T-cell (primary cell): ENCODE data around the gene DCUN1D3. TPM values are rescaled to one million over a fixed set of nuclear protein-coding genes. Genes with fewer than 3 reads are reported as not detected.

ENCODE experiments used
- ATAC-seq, 4 experiments: fragments of 200-7000 bp in 3 of 4; fragments of 150-1000 bp in 1 of 4; cut with Tn5 transposase; replicated peaks in 1 of 4; 1 replicate in 3 of 4; 2 replicates in 1 of 4; pipeline ENCODE4 v1.10.0; 2021; ENCODE audit warnings: moderate library complexity in 3 of 4, mild to moderate bottlenecking in 2 of 4, moderate number of reproducible peaks in 1 of 4
- CTCF ChIA-PET, 2 donors: fragments of 300-600 bp; sonication (Branson Sonifier 250); formaldehyde crosslinking; loops; one replicate each; lab custom pipeline; 2022; ENCODE audit warnings: antibody characterized with exemption in 2 of 2; lab: Charles Lee
- POLR2A ChIA-PET, 2 donors: fragments of 300-600 bp; sonication (Branson Sonifier 250); formaldehyde crosslinking; loops; one replicate each; lab custom pipeline; 2022; ENCODE audit warnings: antibody characterized with exemption in 2 of 2; lab: Charles Lee
- DNase-seq, 35 experiments: peaks; one replicate each; pipeline versions ENCODE4 v3.0.0 to v3.0.0-alpha.2; 2013 to 2023
- H3K27ac ChIP-seq: one replicate; pipeline ENCODE4 v1.5.1; 2013; ENCODE audit warnings: low read length
- H3K27me3 ChIP-seq, 2 experiments: replicated peaks in 1 of 2; 1 replicate in 1 of 2; 2 replicates in 1 of 2; pipeline versions ENCODE4 v1.6.1 to v1.7.0; 2013; ENCODE audit warnings: low read length in 1 of 2, mixed read lengths in 1 of 2; ENCODE audit not compliant: control insufficient read depth in 2 of 2, insufficient read depth in 2 of 2; ENCODE audit errors: extremely low read depth in 1 of 2
- H3K36me3 ChIP-seq, 2 donors: 1 replicate in 1 of 2; 2 replicates in 1 of 2; pipeline versions ENCODE4 v1.6.1 to v1.7.0; 2013; ENCODE audit warnings: low read length in 1 of 2; ENCODE audit not compliant: control insufficient read depth in 2 of 2, insufficient read depth in 1 of 2; ENCODE audit errors: extremely low read depth in 1 of 2
- H3K4me1 ChIP-seq, 2 experiments: 1 replicate in 1 of 2; 2 replicates in 1 of 2; pipeline versions ENCODE4 v1.6.1 to v1.7.0; 2013; ENCODE audit warnings: low read length in 2 of 2, mixed read lengths in 1 of 2; ENCODE audit not compliant: insufficient read depth in 2 of 2, control insufficient read depth in 1 of 2; ENCODE audit errors: extremely low read depth in 1 of 2
- H3K4me3 ChIP-seq, 2 donors: 1 replicate in 1 of 2; 2 replicates in 1 of 2; pipeline versions ENCODE4 v1.5.1 to v1.7.0; 2013; ENCODE audit warnings: mild to moderate bottlenecking in 2 of 2, low read length in 1 of 2, moderate library complexity in 1 of 2; ENCODE audit not compliant: control insufficient read depth in 1 of 2; ENCODE audit errors: extremely low read depth in 1 of 2
- H3K9me3 ChIP-seq: 2 replicates; pipeline ENCODE4 v1.7.0; 2013
- H3K27ac Mint-ChIP-seq, 2 donors: one replicate each; pipeline ENCODE4 v1.8.0; 2020 to 2021; ENCODE audit warnings: mild to moderate bottlenecking in 2 of 2, mixed read lengths in 2 of 2
- H3K27me3 Mint-ChIP-seq, 2 donors: one replicate each; pipeline ENCODE4 v1.8.0; 2021 to 2022; ENCODE audit warnings: mixed read lengths in 2 of 2
- H3K36me3 Mint-ChIP-seq: one replicate; pipeline ENCODE4 v1.8.0; 2021; ENCODE audit warnings: mixed read lengths
- H3K4me1 Mint-ChIP-seq, 3 donors: one replicate each; pipeline ENCODE4 v1.8.0; 2020 to 2022; ENCODE audit warnings: mixed read lengths in 3 of 3, mild to moderate bottlenecking in 1 of 3
- H3K4me3 Mint-ChIP-seq, 3 donors: one replicate each; pipeline ENCODE4 v1.8.0; 2020 to 2022; ENCODE audit warnings: mild to moderate bottlenecking in 3 of 3, mixed read lengths in 3 of 3, moderate library complexity in 3 of 3
- H3K9me3 Mint-ChIP-seq, 3 donors: one replicate each; pipeline ENCODE4 v1.8.0; 2020 to 2022; ENCODE audit warnings: mixed read lengths in 3 of 3
- WGBS: methylation state at CpG from one replicate; pipeline ENCODE4 v1.1.5; 2013; ENCODE audit warnings: missing lambda C conversion rate; ENCODE audit not compliant: insufficient coverage; 5-methylcytosine and 5-hydroxymethylcytosine counted together
- total RNA-seq, 35 experiments: library from RNA in 6 of 35; stranded (reverse) in 6 of 35; fragments of 120-200 nt in 1 of 35; gene quantifications; one replicate each; pipeline versions ENCODE4 v1.2.1 to v1.2.4 and lab custom pipeline; 2013 to 2026

DCUN1D3 gene
- total RNA-seq, 5 donors from 2014 or later (not counting 1 experiment from before 2014, with no cell fraction given), result 3.3 to 7.5 (median 5.7) TPM

GRCh38 chr16:20857281-20857680, 42.9 kb downstream of the DCUN1D3 start:
- no peaks in the 10 kb centered on the region for H3K9me3 ChIP-seq
- no peaks in the 10 kb centered on the region for H3K27me3 Mint-ChIP-seq
- no peaks in the 10 kb centered on the region for H3K4me1 Mint-ChIP-seq
- peaks cover 39% of the 10 kb centered on the region for H3K36me3 Mint-ChIP-seq
- ATAC-seq (no peak), DNase-seq (no peak)
- H3K4me3 ChIP-seq, result no peak overlapping the region
- WGBS, result 86% methylated on average over 1 of the region's 2 CpGs
- no peaks in the 10 kb centered on the region for H3K27me3 ChIP-seq
- peaks cover 5 to 20% of the 10 kb centered on the region in 2 donors for H3K36me3 ChIP-seq
- H3K4me1 ChIP-seq, result no peaks in the 10 kb centered on the region
- ChIA-PET CTCF (no interaction called here), POLR2A (no interaction called here)
- no peak overlapping the region for H3K27ac ChIP-seq
- no peak overlapping the region for H3K4me3 Mint-ChIP-seq
- no peak overlapping the region for H3K27ac Mint-ChIP-seq
- no peaks in the 10 kb centered on the region for H3K9me3 Mint-ChIP-seq

GRCh38 chr16:20854963-20855362, 45.2 kb downstream of the DCUN1D3 start:
- ATAC-seq (no peak), DNase-seq (no peak)
- Mint-ChIP-seq H3K27ac (no peak overlapping the region), H3K27me3 (no peaks in the 10 kb centered on the region), H3K4me1 (peaks cover 0 to 5% (median 3%) of the 10 kb centered on the region in 3 donors), H3K36me3 (peaks cover 21% of the 10 kb centered on the region), H3K4me3 (no peak overlapping the region), H3K9me3 (no peaks in the 10 kb centered on the region)
- POLR2A ChIA-PET, result no interaction called here
- Histone ChIP-seq H3K9me3 (no peaks in the 10 kb centered on the region), H3K36me3 (peaks cover 5 to 10% of the 10 kb centered on the region in 2 donors), H3K4me1 (no peaks in the 10 kb centered on the region), H3K4me3 (no peak overlapping the region), H3K27me3 (no peaks in the 10 kb centered on the region), H3K27ac (no peak overlapping the region)
- WGBS, result 100% methylated on average over 1 of the region's 2 CpGs
- CTCF ChIA-PET, result interaction anchor here in 1 of 2 donors (0.6 kb wide), 1 partner anchor 1323 kb away, joined by 3 read pairs; no protein-coding TSS in a partner anchor

- peaks cover 0 to 6% (median 4%) of the 10 kb centered on the region in 3 donors for H3K4me1 Mint-ChIP-seq
- 83% methylated on average over 1 of the region's 3 CpGs for WGBS
- Histone ChIP-seq H3K27me3 (no peaks in the 10 kb centered on the region), H3K36me3 (peaks cover 0 to 3% of the 10 kb centered on the region in 2 donors), H3K9me3 (no peaks in the 10 kb centered on the region), H3K4me3 (no peak overlapping the region), H3K4me1 (no peaks in the 10 kb centered on the region), H3K27ac (no peak overlapping the region)
- no peak overlapping the region for H3K4me3 Mint-ChIP-seq
- ATAC-seq (no peak), DNase-seq (no peak)
- no peak overlapping the region for H3K27ac Mint-ChIP-seq
- no peaks in the 10 kb centered on the region for H3K9me3 Mint-ChIP-seq
- POLR2A ChIA-PET, result interaction anchor here in 1 of 2 donors (0.6 kb wide), 1 partner anchor 234 kb away, joined by 4 read pairs; no protein-coding TSS in a partner anchor
- peaks cover 14% of the 10 kb centered on the region for H3K36me3 Mint-ChIP-seq
- no peaks in the 10 kb centered on the region for H3K27me3 Mint-ChIP-seq
- CTCF ChIA-PET, result interaction anchor here (0.6 to 1.2 kb wide), 4 partner anchors 21 to 1324 kb away, joined by 3 read pairs; partner anchors contain the start of genes DCUN1D3 (in 1 of the 2) and LYRM1 (in 1 of the 2)
These were observed 46.1 kb downstream of the DCUN1D3 start for GRCh38 chr16:20853981-20854620.

- ATAC-seq, result no peak
These were observed 47.0 kb downstream of the DCUN1D3 start for GRCh38 chr16:20853143-20853542.

GRCh38 chr16:20851601-20852000, 48.6 kb downstream of the DCUN1D3 start:
- Histone ChIP-seq H3K9me3 (no peaks in the 10 kb centered on the region), H3K4me1 (no peaks in the 10 kb centered on the region), H3K27ac (no peak overlapping the region), H3K36me3 (peaks cover 0 to 3% of the 10 kb centered on the region in 2 donors), H3K4me3 (no peak overlapping the region), H3K27me3 (no peaks in the 10 kb centered on the region)
- CTCF ChIA-PET, result interaction anchor here in 1 of 2 donors (0.8 to 2.7 kb wide), 4 partner anchors 44 to 334 kb away, joined by 3 to 15 read pairs (median 4); no protein-coding TSS in a partner anchor
- Mint-ChIP-seq H3K27ac (no peak overlapping the region), H3K27me3 (no peaks in the 10 kb centered on the region), H3K36me3 (peaks cover 11% of the 10 kb centered on the region), H3K4me3 (no peak overlapping the region), H3K4me1 (peaks cover 0 to 6% (median 4%) of the 10 kb centered on the region in 3 donors), H3K9me3 (no peaks in the 10 kb centered on the region)
- ATAC-seq (no peak), DNase-seq (no peak)
- WGBS, result 100% methylated on average over 1 of the region's 2 CpGs
- POLR2A ChIA-PET, result no interaction called here

More at GRCh38 chr16:20853143-20853542, 47.0 kb downstream of the DCUN1D3 start:
- H3K27me3 ChIP-seq, result no peaks in the 10 kb centered on the region
- POLR2A ChIA-PET, result no interaction called here
- no peak overlapping the region for H3K27ac ChIP-seq
- Mint-ChIP-seq H3K36me3 (peaks cover 11% of the 10 kb centered on the region), H3K27ac (no peak overlapping the region), H3K4me1 (peaks cover 0 to 6% (median 4%) of the 10 kb centered on the region in 3 donors), H3K9me3 (no peaks in the 10 kb centered on the region), H3K4me3 (no peak overlapping the region), H3K27me3 (no peaks in the 10 kb centered on the region)
- 100% methylated on average over 1 of the region's 5 CpGs for WGBS
- CTCF ChIA-PET, result interaction anchor here in 1 of 2 donors (1.2 kb wide), 1 partner anchor 47 kb away, joined by 3 read pairs; the partner anchor contains the start of genes DCUN1D3 and LYRM1
- peaks cover 0 to 3% of the 10 kb centered on the region in 2 donors for H3K36me3 ChIP-seq
- no peaks in the 10 kb centered on the region for H3K9me3 ChIP-seq
- no peaks in the 10 kb centered on the region for H3K4me1 ChIP-seq
- no peak for DNase-seq
- H3K4me3 ChIP-seq, result no peak overlapping the region

GRCh38 chr16:20850981-20851380, 49.2 kb downstream of the DCUN1D3 start:
- Mint-ChIP-seq H3K36me3 (peaks cover 11% of the 10 kb centered on the region), H3K27ac (peak overlapping the region in 1 of 2 donors; percentile 31), H3K4me1 (peaks cover 0 to 6% (median 4%) of the 10 kb centered on the region in 3 donors), H3K27me3 (no peaks in the 10 kb centered on the region), H3K4me3 (no peak overlapping the region), H3K9me3 (no peaks in the 10 kb centered on the region)
- ATAC-seq (no peak), DNase-seq (no peak)
- no peaks in the 10 kb centered on the region for H3K4me1 ChIP-seq
- no peaks in the 10 kb centered on the region for H3K27me3 ChIP-seq
- no peaks in the 10 kb centered on the region for H3K9me3 ChIP-seq
- 83% methylated on average over 1 of the region's 3 CpGs for WGBS
- ChIA-PET CTCF (interaction anchor here (0.7 to 2.7 kb wide), 10 partner anchors 23 to 709 kb away, joined by 3 to 15 read pairs (median 5); no protein-coding TSS in a partner anchor), POLR2A (no interaction called here)
- H3K4me3 ChIP-seq, result no peak overlapping the region
- no peaks in the 10 kb centered on the region for H3K36me3 ChIP-seq
- no peak overlapping the region for H3K27ac ChIP-seq
